NOMO-1 treated with dmso at 0.1 percent for 144 hours (cell line): Measurements from ENCODE around the gene RAB3C.

ENCODE experiments used
- DNase-seq: peaks from one replicate; lab custom pipeline; 2025; ENCODE audit not compliant: unreplicated experiment; lab: John Stamatoyannopoulos, UW

Gene RAB3C

DNA sequence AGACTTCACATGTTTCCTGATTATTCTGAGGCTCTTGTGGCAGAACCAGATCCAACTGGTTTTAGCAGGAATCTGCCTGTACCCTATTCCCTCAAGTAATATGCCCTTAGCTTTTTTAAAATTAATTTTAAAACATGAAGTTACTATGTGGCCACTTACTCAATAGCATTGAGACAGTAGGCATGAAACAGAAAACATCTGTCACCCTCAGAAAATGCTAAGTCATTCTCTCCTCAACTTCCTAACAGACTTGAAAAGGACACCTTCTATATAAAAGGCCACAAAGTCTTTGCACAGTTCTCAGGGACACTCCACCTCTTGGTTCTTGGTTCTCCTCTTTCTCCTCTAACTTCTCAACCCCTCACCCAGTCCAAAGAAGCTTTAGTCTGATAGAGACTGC, 277.8 kb downstream of the RAB3C start:
- DNase-seq: peak; percentile 29

DNA sequence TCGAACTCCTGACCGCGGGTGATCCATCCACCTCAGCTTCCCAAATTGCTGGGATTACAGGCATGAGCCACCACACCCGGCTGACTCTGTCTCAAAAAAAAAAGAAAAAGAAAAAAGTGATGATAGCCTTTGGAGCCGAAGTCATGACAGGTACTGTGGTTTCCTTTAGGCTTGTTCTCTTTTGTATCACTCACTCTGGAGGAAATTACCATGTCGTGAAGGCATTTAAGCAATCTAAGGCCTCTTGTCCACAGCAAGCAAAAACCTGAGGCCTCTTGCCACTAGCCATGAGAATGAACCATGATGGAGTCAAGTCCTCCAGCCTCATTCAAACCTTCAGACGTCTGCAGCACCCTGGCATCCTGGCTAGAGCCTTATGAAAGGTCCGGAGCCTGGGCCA, 286.1 kb downstream of the RAB3C start:
- no peak for DNase-seq

DNA sequence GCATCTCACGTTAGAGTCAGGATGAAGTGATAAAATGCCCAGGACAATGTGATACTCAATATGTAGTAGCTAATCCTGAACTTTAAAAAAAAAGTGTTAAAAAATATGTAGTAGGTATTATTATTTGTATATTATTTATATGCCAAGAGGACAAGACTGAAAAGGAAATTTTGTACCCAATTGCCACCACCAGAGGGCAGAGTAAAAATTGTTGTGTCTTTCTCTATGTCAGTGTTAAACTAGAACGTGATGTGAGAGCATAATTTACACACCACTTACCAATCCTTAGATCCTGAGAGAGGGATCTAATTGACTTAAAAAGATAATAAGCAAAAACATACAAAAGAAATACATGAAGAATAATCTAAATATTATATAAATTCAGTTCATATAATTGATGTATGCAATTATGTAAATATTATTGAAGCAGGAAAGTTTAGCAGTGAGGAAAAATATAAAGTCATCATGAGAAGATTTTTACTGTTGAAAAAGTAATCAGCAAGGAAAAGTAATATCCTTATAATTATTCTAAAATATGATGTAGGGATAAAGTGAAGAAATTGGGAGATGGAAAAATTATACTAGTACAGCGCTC, 288.9 kb downstream of the RAB3C start:
- no peak for DNase-seq

DNA sequence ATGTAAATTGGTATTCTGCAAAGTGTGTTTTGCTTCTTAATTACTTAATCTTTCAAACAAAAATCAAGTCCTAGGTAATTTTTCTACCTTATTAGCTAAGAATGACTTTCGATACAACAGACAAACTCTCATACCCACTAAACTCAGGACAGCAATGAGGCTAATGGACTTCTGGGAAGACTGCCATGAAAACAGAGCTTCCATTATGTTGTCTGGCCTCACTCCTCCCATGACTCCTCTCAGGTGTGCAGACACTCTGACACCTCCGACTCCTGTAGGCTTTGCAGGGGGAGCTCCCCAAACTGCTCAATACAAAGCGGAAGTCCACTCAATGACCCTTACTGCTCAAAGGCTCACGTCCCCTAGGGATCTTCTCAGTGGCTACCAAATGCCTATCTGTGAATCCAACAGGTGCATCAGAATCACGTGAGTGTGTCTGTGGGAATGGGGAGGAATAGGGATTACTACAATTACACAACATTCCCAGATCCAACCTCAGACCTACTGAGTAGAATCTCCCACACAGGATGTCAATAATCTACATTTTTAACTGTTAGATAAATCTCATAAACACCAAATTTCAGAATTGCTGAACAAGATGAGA, 289.9 kb downstream of the RAB3C start:
- no peak for DNase-seq

DNA sequence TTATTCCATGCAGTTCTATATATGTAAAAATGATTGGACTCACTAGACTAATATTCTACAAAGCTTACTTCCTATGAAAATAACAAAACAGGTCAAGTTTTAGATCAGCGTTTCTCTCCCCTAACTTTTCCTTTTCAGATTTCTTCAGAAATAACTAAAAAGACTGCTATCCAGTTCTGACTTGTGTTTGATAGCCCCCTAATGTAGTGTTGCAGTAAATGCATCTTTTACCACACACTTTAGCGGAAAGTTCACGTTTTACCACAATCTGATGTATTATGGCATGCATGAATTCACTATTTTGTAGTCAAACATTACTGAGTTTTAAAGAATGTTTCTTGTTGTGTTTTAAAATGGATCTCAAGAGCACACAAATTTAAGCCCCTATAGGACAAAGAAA, 292.7 kb downstream of the RAB3C start:
- no peak for DNase-seq

DNA sequence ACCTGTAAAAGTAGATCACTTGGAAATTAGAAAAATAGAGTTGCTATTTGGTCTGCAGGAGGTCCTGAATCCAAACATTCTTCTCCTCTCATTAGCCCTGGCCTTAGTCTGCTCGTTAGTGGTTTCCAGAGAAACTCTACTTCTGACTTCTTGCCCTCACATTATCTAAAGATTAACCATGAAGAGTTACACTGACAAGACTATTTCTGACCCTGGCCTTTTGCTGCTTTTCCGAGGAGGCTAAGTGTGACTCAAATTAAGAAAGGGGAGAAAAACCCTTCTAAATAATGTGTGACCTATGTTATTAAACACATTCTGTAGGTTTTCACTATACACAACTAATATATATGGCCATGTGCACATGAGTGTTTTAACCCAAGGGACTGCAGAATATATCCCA, 302.4 kb downstream of the RAB3C start:
- no peak for DNase-seq

DNA sequence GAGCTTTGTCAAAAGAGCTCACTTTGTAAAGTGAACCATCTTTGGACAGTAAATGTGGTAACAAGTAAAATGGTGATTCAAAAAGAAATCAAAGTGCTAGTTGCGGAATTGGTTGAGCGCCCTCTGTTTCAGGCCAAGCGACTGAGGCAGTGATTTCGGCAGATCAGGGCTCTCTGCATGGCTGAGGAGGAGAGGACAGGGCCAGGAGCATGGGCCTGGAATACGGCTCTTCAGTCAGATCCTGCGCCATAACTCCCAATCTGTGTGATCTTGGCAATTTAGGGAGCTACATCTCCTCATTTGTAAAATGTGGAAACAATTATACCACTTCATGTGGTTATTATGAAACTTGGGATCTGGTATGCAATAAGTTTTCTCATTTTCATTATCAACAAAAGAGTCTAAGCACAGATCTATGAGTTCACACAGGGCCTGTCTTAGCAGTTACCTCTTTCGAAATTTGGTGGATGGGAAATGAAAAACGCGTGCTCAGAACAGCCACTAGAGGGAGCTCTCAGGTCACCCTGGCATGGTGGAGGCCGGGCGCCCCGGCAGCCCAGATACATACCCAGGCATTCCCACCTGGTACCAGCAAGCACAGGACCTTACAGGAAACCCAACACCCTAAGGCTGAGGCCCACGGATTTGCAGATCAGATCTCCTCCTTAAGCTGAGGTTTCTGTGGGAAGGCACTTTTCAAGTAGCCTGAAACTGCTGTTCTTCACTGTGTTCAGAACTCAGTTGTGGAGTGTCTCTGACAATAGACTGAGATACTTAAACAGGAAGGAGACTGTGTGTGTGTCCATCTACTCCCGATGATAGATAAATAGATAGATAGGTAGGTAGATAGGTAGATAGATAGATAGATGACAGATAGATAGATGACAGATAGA, 303.7 kb downstream of the RAB3C start:
- peak; percentile 47 for DNase-seq

DNA sequence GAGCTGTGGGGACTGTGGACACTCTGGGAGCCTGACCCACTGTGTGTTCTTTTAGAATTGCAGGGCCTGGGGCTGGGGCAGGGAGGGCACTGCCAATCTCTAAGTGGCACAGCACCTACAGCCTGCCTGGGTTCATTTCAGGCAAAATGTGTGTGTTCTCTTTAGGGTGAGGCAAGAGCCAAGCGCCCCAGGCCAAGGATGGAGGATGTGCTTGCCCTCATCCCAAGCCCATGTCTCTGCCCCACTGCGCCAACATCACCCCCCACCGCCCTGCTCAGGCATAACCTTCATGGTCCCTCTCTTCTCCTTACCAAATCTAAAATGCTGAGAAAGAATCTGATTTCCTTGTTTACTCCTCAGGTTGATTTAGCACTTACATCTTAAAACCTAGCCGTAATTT, 304.4 kb downstream of the RAB3C start:
- no peak for DNase-seq

DNA sequence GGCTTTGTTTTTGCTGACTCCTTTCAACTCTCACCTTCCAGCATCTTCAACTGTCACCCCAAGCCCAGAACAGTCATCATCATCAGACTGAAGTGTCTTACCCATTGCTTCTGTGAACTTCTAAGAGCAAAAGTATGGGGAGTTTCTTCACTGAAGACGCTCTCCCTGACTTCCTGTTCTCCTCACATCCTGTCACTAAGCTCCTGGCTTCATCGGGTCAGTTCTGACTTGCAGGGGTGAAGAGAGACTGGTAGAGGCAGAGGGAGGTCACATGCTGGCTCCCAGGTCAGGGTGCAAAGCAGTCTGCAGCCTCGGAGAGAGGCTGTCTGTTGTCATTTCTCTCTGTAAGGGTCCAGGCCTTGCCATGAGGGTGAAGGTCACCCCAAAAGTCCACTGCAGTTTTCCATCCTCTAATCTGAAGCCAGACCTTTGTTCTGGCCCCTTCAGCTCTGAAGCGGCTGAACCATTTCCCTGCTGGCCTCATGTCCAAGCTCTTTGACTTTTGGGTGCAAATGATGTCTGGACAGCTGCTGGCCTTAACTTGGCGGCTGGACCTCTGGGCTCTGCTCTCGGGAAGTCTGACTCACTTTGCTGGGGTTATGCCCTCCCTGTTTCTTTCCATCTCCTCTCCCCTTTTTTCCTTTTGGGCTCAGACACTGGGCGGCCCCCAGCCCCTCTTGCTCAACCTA, 305.0 kb downstream of the RAB3C start:
- no peak for DNase-seq

DNA sequence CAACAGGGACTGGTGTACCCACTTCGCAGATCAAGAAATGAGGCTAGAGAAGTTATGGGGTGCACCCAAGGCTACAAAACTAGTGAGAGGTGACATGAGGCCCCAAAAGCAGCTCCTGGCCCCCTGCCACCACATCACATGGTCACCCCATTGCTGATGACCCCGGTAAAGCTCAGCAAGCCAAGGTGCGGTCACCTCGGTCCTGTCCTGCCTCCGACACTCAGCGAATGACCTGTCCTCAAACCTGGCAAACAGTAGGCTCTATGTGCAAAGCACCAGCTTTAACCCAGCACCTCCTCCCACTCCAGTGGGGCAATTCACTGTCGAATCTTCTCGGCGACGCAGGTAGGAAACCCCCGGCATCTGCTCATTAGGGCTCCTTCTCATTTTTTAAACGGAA, 307.4 kb downstream of the RAB3C start:
- no peak for DNase-seq

DNA sequence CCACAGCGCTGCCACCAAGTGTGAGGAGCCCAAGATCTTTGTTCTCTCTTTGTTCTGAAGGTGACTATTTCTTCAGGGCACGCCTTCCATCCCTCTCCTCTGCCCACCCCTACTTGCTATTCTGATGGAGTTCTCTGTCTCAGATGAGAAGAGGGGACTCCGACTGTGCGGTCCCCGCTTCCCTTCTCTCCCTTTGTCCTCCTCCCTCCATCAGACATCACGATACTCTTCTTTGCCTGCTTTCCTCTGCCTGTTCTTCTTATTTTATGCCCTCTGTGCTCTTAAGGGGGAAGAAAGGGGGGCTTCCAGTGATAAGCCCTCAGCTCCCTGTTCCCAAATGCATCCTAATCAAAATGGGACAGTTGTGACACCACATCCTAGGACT, 307.8 kb downstream of the RAB3C start:
- DNase-seq: no peak

DNA sequence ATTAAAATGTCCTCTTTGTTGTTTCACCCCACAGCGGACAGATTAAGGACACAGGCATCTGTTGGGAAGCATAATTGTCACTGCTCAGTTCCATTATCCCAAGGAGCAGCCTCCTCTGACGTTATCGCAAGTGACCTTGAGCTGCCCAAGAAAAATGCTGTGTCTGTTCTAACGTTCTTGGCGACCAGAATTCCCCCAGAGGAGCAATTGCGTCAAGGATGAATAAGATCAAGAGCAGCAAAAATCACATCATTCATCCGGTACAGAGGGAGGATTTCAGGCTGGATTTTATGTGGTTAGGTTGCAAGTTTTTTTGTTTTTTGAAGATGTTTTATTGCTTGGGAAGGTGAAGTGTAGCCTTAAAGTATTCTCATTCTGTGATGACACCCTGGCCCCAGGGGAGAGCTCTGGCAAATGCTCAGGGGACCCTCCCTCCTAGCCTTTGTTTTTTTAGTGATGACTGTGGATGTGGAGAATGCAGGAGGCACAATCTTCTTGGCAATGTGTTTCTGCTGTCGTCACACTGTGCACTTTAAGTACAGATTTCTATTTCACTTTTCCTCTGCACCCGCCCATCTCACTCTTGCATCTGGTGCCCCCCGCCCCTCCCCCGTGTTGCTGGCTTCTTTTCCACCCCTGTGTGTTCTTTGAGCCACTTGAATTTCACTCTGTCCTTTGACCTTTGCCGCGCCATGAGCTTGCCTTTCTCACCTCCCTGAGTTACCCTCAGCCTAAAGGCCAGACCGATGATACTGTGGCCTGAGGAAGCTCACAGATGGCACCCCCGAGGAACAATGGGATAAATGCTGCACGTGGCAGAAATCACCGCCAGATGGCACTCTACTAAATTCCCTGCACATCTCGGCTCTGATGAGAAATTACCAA, 308.5 kb downstream of the RAB3C start:
- DNase-seq: no peak

DNA sequence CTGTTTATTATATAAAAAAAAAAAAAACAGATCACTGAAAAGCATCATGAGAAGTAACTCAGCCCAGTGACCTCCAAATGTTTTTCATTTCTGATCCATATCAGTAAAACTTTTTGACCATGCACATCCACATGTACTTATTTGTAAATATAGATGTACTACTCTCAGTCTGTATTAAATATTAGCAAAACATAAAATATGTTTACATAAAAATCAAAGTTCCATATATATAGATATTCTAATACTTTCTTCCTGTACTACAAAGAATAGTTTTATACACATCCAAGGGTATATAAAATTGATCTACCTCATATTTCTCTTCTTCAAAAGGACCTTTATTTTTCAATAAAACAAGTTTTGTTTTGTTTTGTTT, 309.1 kb downstream of the RAB3C start:
- DNase-seq: no peak

DNA sequence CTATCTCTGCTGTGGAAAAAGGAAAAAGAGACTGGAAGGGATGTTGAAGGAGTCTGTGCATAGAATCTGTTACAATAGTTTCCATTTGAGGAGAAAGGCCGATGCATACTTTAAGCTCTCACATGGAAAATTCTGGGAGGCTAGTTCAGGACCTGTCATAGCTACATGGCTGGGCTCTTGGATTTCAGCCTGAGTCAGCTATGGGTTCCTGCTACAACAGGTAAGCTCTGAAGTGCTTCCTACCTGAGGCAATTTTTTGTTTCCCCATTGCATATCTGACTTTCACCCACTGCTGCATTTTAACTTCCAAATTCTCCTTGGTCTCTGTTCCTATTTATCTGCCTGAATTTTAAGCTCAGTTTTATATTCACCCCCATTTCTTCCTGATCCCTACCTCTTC, 310.7 kb downstream of the RAB3C start:
- no peak for DNase-seq

DNA sequence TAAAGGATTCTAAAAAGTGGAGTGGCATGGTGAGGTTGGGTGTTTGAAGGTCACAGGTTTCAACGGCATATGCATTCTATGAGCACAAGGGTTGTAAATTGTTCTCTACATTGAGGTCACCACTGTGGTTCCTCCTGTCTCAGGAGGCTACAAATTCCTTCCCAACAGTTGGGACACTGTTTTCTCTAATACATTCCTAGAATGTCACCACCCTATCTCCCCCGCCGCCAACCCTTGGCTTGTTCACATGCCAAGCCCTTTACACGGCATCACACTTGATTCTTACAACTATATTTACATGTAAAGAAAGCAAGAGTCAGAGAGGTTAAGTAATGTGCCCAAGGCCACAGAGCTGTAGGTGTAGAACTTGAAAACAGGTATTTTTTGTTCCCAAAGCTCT, 315.1 kb downstream of the RAB3C start:
- DNase-seq: no peak

DNA sequence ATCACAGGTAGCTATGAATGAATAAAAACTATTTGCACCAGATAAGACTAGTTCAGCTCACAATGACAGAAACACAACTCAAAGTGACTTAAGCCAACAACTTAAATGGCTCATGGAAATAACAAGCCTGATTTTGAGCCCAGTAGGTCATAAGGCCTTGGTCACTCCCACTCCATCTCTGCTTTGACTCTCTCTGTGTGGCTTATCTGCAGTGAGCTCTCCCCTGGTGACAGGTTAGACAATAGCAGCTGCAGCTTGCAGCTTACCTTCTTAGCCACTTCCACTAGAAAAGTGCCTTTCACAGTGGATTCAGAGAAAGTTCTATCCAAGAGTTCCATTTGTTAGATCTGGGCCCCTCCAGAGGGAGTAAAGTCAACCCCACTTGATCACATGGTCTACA, 315.7 kb downstream of the RAB3C start:
- no peak for DNase-seq

DNA sequence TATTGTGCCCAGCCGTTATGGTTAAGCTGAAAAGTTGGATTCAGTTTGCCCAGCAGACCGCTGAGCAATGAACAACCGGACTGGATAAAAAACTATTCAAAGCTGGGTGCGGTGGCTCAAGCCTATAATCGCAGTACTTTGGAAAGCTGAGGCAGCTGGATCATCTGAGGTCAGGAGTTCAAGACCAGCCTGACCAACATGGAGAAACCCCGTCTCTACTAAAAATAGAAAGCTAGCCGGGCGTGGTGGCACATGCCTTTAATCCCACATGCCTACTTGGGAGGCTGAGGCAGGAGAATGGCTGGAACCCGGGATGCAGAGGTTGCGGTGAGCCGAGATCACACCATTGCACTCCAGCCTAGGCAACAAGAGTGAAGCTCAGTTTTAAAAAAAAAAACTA, 318.4 kb downstream of the RAB3C start:
- no peak for DNase-seq

DNA sequence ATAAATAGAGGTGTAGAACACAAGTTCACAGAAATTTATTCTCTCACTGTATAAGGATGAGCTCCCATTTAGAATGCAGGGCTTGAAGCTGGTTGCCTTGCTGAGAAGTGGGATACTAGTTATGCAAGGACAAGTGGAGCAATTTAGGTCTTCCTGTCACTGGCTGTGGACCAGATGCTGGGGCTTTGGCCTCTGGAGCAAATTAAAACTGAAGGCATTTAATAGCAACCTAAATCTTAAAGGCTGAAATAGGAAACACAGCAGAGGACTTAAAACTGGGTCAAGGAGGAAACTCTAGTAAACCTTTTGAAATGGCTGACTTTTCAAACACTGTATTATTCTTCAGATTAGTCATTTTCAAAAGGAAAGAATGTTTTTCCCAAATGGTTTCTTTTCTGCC, 319.4 kb downstream of the RAB3C start:
- no peak for DNase-seq

DNA sequence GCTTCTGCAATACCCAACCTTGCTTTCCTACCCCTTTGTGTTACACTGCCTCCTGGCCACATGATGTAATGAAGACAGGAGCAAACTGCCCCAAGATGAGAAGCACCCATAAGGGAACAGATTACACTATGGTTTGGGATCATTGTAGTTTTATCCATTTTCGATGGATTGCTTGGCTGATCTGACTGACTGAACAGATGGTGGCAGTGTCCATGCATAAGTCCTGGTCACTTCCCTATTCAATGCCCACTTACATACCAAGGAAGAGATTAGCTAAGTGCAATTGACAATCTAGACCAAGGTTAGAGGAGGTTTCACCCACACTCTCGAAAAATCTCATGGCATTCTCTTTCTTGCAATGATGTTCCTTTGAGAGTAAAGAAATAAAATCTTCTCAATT, 319.9 kb downstream of the RAB3C start:
- DNase-seq: no peak

DNA sequence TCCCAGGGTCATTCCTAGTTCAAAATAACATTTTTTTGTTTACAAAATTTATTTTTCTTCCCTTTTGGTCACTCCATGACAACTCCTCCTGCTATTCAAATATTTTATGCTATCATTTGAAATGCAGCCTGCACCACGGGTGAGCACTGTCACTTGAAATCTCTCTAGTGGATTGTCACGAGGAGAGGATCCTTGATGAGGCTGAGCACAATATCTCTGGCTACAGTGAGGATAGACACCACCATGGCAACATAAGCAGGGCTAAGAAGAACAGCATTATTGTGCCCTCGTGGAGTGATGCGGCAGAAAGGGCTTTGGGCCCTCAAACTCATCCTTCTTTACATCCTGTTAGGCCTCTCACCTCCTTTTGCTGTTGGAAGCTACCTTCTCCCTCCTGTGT, 321.9 kb downstream of the RAB3C start:
- no peak for DNase-seq

DNA sequence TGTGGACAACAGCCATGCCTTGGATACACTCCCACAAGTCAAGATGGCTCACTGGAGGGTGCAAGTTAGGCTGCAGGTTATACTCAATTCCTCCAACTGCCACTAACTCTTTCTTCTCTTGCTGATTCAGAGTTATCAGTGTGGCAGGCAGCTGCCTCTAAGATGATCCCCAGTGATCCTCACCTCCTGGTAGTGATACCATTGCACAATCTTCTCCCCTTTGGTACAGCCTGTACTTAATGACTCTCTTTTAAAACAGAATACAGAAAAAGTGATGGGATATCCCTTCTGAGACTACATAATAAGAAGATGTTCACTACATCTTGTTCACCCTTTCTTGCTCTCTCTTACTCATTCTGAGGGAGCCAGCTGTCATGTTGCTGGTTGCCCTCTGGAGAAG, 323.1 kb downstream of the RAB3C start:
- DNase-seq: no peak
